H9 (cell line): ENCODE measurements around the gene PCSK6. TPM values are rescaled to one million over a fixed set of nuclear protein-coding genes. Genes with fewer than 3 reads are reported as not detected.

Experiments used
- DNase-seq: peaks from one replicate; pipeline ENCODE4 v3.0.0-alpha.2; 2017
- H2AFZ ChIP-seq: one replicate; pipeline ENCODE4 v1.6.1; 2013; ENCODE audit warnings: mild to moderate bottlenecking, low read length, control low read depth, moderate library complexity
- H2AK5ac ChIP-seq: 2 replicates; pipeline ENCODE4 v1.6.1; 2013; ENCODE audit warnings: low read length, control low read depth, mixed read lengths; ENCODE audit not compliant: insufficient read length
- H2BK120ac ChIP-seq: one replicate; pipeline ENCODE4 v1.6.1; 2013; ENCODE audit warnings: low read depth, mild to moderate bottlenecking, low read length, control low read depth, inconsistent platforms; ENCODE audit not compliant: poor library complexity, severe bottlenecking
- H2BK12ac ChIP-seq: 2 replicates; pipeline ENCODE4 v1.6.1; 2013; ENCODE audit warnings: low read length, control low read depth, mixed read lengths, low read depth; ENCODE audit not compliant: insufficient read length
- H2BK15ac ChIP-seq: 2 replicates; pipeline ENCODE4 v1.6.1; 2013; ENCODE audit warnings: low read depth, low read length, control low read depth
- H2BK20ac ChIP-seq: one replicate; pipeline ENCODE4 v1.6.1; 2013; ENCODE audit warnings: low read depth, mild to moderate bottlenecking, low read length, control low read depth, inconsistent platforms; ENCODE audit not compliant: poor library complexity, severe bottlenecking
- H2BK5ac ChIP-seq: 2 replicates; pipeline ENCODE4 v1.6.1; 2013; ENCODE audit warnings: low read length, control low read depth, mixed read lengths; ENCODE audit not compliant: insufficient read length
- H3K14ac ChIP-seq: 2 replicates; pipeline ENCODE4 v1.6.1; 2013; ENCODE audit warnings: low read length, control low read depth; ENCODE audit not compliant: insufficient read depth
- H3K18ac ChIP-seq: 2 replicates; pipeline ENCODE4 v1.6.1; 2013; ENCODE audit warnings: low read depth, mild to moderate bottlenecking, mixed read lengths, low read length, control low read depth; ENCODE audit not compliant: insufficient read length
- H3K23ac ChIP-seq: 2 replicates; pipeline ENCODE4 v1.6.1; 2013; ENCODE audit warnings: low read length, control low read depth, mixed read lengths, low read depth; ENCODE audit not compliant: insufficient read length
- H3K23me2 ChIP-seq: 2 replicates; pipeline ENCODE4 v1.6.1; 2013; ENCODE audit warnings: low read depth, mild to moderate bottlenecking, mixed read lengths, low read length, control low read depth; ENCODE audit not compliant: insufficient read length, poor library complexity, severe bottlenecking
- H3K27ac ChIP-seq: 2 replicates; pipeline ENCODE4 v1.5.1; 2013; ENCODE audit warnings: low read length, control low read depth, mixed read lengths, low read depth; ENCODE audit not compliant: insufficient read length
- H3K27me3 ChIP-seq: 2 replicates; pipeline ENCODE4 v1.6.1; 2013; ENCODE audit warnings: low read length, control low read depth, inconsistent platforms; ENCODE audit not compliant: insufficient read depth
- H3K4ac ChIP-seq: 2 replicates; pipeline ENCODE4 v1.6.1; 2013; ENCODE audit warnings: low read depth, mild to moderate bottlenecking, control low read depth, inconsistent platforms, low read length, moderate library complexity
- H3K4me1 ChIP-seq: 2 replicates; pipeline ENCODE4 v1.6.1; 2013; ENCODE audit warnings: low read length, control low read depth, inconsistent platforms; ENCODE audit not compliant: insufficient read depth
- H3K4me2 ChIP-seq: 2 replicates; pipeline ENCODE4 v1.6.1; 2013; ENCODE audit warnings: low read length, control low read depth, mixed read lengths; ENCODE audit not compliant: insufficient read length, insufficient read depth
- H3K56ac ChIP-seq: 2 replicates; pipeline ENCODE4 v1.6.1; 2013; ENCODE audit warnings: low read depth, mild to moderate bottlenecking, mixed read lengths, low read length, control low read depth; ENCODE audit not compliant: insufficient read length
- H3K79me1 ChIP-seq: 2 replicates; pipeline ENCODE4 v1.6.1; 2013; ENCODE audit warnings: low read depth, mild to moderate bottlenecking, moderate library complexity, low read length, control low read depth, inconsistent platforms; ENCODE audit not compliant: insufficient read depth, poor library complexity, severe bottlenecking
- H3K79me2 ChIP-seq: 2 replicates; pipeline ENCODE4 v1.6.1; 2013; ENCODE audit warnings: low read length, control low read depth, inconsistent platforms; ENCODE audit not compliant: insufficient read depth
- H3K9ac ChIP-seq: 2 replicates; pipeline ENCODE4 v1.6.1; 2013; ENCODE audit warnings: low read length, control low read depth, mixed read lengths; ENCODE audit not compliant: insufficient read length; ENCODE audit errors: extremely low read depth
- H3K9me3 ChIP-seq: one replicate; pipeline ENCODE4 v1.6.1; 2013; ENCODE audit warnings: low read depth, low read length, inconsistent platforms; ENCODE audit not compliant: control insufficient read depth
- H3T11ph ChIP-seq: one replicate; pipeline ENCODE4 v1.6.1; 2013; ENCODE audit warnings: mild to moderate bottlenecking, low read length, control low read depth, inconsistent platforms
- H4K20me1 ChIP-seq: one replicate; pipeline ENCODE4 v1.6.1; 2013; ENCODE audit not compliant: control insufficient read depth, insufficient read length, insufficient read depth
- H4K5ac ChIP-seq: 2 replicates; pipeline ENCODE4 v1.6.1; 2013; ENCODE audit warnings: low read depth, mild to moderate bottlenecking, mixed read lengths, low read length, control low read depth; ENCODE audit not compliant: insufficient read length
- H4K8ac ChIP-seq: replicated peaks from 2 replicates; pipeline ENCODE4 v1.6.1; 2013; ENCODE audit warnings: low read length, control low read depth, mixed read lengths, low read depth; ENCODE audit not compliant: insufficient read length
- H4K91ac ChIP-seq: 2 replicates; pipeline ENCODE4 v1.6.1; 2013; ENCODE audit warnings: low read depth, mild to moderate bottlenecking, moderate library complexity, mixed read lengths, low read length, control low read depth; ENCODE audit not compliant: insufficient read length
- H3K27ac Mint-ChIP-seq, 3 experiments: 2 replicates in 2 of 3; 3 replicates in 1 of 3; pipeline ENCODE4 v1.8.0; 2020 to 2021; ENCODE audit warnings: mixed read lengths in 3 of 3, mild to moderate bottlenecking in 1 of 3, moderate library complexity in 1 of 3
- H3K27me3 Mint-ChIP-seq: 2 replicates; pipeline ENCODE4 v1.8.0; 2021; ENCODE audit warnings: low read depth, mild to moderate bottlenecking, moderate library complexity, mixed read lengths
- H3K36me3 Mint-ChIP-seq, 3 experiments: 2 replicates in 2 of 3; 3 replicates in 1 of 3; pipeline ENCODE4 v1.8.0; 2020 to 2021; ENCODE audit warnings: low read depth in 3 of 3, mixed read lengths in 3 of 3; ENCODE audit not compliant: insufficient read depth in 1 of 3
- H3K4me1 Mint-ChIP-seq, 2 experiments: 2 replicates each; pipeline ENCODE4 v1.8.0; 2020; ENCODE audit warnings: mixed read lengths in 2 of 2
- H3K4me3 Mint-ChIP-seq, 2 experiments: 2 replicates in 1 of 2; 3 replicates in 1 of 2; pipeline ENCODE4 v1.8.0; 2020 to 2021; ENCODE audit warnings: mild to moderate bottlenecking in 2 of 2, mixed read lengths in 2 of 2, moderate library complexity in 1 of 2
- H3K9me3 Mint-ChIP-seq, 2 experiments: 2 replicates in 1 of 2; 3 replicates in 1 of 2; pipeline ENCODE4 v1.8.0; 2020; ENCODE audit warnings: mild to moderate bottlenecking in 2 of 2, mixed read lengths in 2 of 2, moderate library complexity in 1 of 2
- CTCF ChIP-seq: fragments of 200-600 bp; sonication (generic); conservative IDR thresholded peaks from 3 replicates; pipeline ENCODE4 v1.8.0; 2021; ENCODE audit warnings: antibody characterized with exemption, mild to moderate bottlenecking
- WGBS: extraction: QIAGEN DNeasy Blood & Tissue Kit; methylation state at CpG from one replicate; pipeline ENCODE4 v1.1.7; 2013; ENCODE audit warnings: missing lambda C conversion rate, low lambda C conversion rate, mixed read lengths; ENCODE audit not compliant: insufficient read length; ENCODE audit errors: extremely low coverage; 5-methylcytosine and 5-hydroxymethylcytosine counted together
- total RNA-seq: library from RNA; stranded (reverse); gene quantifications from 2 replicates; pipeline ENCODE4 v1.2.1, GENCODE V29; 2021

PCSK6 gene
- total RNA-seq, 1 experiment from 2014 or later: 4.0 TPM

- no peak for DNase-seq
- H3K27ac ChIP-seq: no peak overlapping the region
Observed at GRCh38 chr15:101445562-101446517, 43.7 kb downstream of the PCSK6 start.

More at GRCh38 chr15:101445562-101446517, 43.7 kb downstream of the PCSK6 start:
- H3K79me1 ChIP-seq: no peaks in the 10 kb centered on the region
- no peak overlapping the region for H2BK15ac ChIP-seq
- no peaks in the 10 kb centered on the region for H3K79me2 ChIP-seq
- H3K4ac ChIP-seq: no peak overlapping the region
- H2AFZ ChIP-seq: no peak overlapping the region
- H3K14ac ChIP-seq: no peak overlapping the region
- H3K56ac ChIP-seq: no peak overlapping the region
- Mint-ChIP-seq H3K4me1 (peaks cover 8 to 17% of the 10 kb centered on the region in 2 experiments), H3K4me3 (no peak overlapping the region), H3K9me3 (no peaks in the 10 kb centered on the region), H3K36me3 (no peaks in the 10 kb centered on the region), H3K27me3 (peaks cover 3% of the 10 kb centered on the region), H3K27ac (no peak overlapping the region; a peak in 1 of 7 replicates)
- H4K20me1 ChIP-seq: no peaks in the 10 kb centered on the region
- H2BK120ac ChIP-seq: no peak overlapping the region
- TF ChIP-seq CTCF: no peak
- no peak overlapping the region for H3T11ph ChIP-seq
- H3K9ac ChIP-seq: no peak overlapping the region
- H2AK5ac ChIP-seq: no peak overlapping the region
- H3K27me3 ChIP-seq: no peaks in the 10 kb centered on the region
- H3K18ac ChIP-seq: no peak overlapping the region
- no peak overlapping the region for H2BK12ac ChIP-seq
- no peak overlapping the region for H4K5ac ChIP-seq
- no peak overlapping the region for H3K23ac ChIP-seq
- no peaks in the 10 kb centered on the region for H3K9me3 ChIP-seq
- no peak overlapping the region for H3K4me2 ChIP-seq
- no peak overlapping the region for H2BK20ac ChIP-seq
- peaks cover 3% of the 10 kb centered on the region; the same call in 1 of the 2 replicates for H3K4me1 ChIP-seq
- no peak overlapping the region for H4K8ac ChIP-seq
- no peaks in the 10 kb centered on the region for H3K23me2 ChIP-seq
- WGBS: no CpG with 5 or more reads among the region's 22 CpGs
- no peak overlapping the region for H2BK5ac ChIP-seq
- no peak overlapping the region for H4K91ac ChIP-seq
